Astrocyte (in vitro differentiated cells and primary cell): ENCODE results near the gene CPE.

Experiments
- EZH2 ChIP-seq: IDR thresholded peaks from 2 replicates; pipeline ENCODE4 v1.6.1; 2012; ENCODE audit warnings: mild to moderate bottlenecking, low read length, inconsistent platforms; ENCODE audit not compliant: insufficient read depth
- TF ChIP-seq, protein P1 (sequence below): IDR thresholded peaks from 2 replicates; pipeline ENCODE4 v1.5.1; 2011; ENCODE audit warnings: low read depth, mild to moderate bottlenecking, inconsistent platforms, low read length, moderate library complexity; ENCODE audit not compliant: insufficient read depth

DNA sequence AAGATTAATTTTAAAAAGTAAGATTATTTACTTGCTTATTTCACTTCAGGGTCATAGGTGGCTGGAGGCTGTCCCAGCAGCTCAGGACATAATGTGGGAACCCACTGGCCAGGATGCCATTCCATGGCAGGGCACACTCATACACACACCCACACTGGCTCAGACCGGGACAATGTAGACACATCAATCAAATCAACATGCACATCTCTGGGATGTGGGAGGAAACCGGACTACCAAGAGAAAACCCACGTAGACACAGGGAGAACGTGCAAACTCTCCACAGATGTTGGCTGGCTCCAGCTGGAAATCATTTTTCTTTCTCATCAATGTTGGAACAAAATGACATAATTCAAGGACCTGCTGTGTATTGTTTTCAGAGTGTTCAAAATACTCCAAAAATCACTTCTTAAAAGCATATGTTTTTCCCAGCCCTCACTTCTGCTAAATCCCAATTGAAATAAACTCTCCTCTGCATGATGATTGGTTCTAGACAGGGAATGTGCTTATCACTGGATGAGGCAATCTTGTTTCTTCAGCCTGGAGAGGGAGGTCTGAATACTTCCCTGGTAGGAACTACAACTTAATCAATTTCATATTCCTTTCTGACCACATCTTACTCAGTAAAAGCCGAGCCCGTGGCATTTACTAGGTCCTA lies 18.6 kb upstream of the CPE start:
- TF ChIP-seq, protein P1, sequence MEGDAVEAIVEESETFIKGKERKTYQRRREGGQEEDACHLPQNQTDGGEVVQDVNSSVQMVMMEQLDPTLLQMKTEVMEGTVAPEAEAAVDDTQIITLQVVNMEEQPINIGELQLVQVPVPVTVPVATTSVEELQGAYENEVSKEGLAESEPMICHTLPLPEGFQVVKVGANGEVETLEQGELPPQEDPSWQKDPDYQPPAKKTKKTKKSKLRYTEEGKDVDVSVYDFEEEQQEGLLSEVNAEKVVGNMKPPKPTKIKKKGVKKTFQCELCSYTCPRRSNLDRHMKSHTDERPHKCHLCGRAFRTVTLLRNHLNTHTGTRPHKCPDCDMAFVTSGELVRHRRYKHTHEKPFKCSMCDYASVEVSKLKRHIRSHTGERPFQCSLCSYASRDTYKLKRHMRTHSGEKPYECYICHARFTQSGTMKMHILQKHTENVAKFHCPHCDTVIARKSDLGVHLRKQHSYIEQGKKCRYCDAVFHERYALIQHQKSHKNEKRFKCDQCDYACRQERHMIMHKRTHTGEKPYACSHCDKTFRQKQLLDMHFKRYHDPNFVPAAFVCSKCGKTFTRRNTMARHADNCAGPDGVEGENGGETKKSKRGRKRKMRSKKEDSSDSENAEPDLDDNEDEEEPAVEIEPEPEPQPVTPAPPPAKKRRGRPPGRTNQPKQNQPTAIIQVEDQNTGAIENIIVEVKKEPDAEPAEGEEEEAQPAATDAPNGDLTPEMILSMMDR, result no peak
- TF ChIP-seq EZH2, result no peak
